ENCODE data around the gene DLGAP5.

DNA sequence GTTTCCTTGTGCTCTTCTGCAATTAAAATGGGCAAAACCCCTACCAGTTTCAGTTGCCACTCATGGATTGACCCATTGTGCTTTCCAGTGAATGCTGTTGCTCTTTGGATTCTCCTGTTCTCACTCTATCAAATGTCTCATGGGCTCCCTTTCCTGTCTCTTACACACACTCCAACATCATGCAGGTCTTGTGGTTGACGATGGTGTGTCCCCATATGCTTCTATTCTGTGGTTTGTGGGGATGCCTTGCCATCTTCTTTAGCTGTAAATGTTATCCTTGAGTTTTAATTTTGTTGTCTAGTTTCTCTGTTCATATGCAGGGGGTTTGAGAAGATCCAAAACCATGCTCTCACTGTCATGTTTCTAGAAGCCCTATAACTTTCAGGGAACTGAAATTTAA, 47.9 kb upstream of the DLGAP5 start:
- TF ChIP-seq EP300 (IDR thresholded peaks at IDR 0.05): no peak
- TF ChIP-seq, protein P1, sequence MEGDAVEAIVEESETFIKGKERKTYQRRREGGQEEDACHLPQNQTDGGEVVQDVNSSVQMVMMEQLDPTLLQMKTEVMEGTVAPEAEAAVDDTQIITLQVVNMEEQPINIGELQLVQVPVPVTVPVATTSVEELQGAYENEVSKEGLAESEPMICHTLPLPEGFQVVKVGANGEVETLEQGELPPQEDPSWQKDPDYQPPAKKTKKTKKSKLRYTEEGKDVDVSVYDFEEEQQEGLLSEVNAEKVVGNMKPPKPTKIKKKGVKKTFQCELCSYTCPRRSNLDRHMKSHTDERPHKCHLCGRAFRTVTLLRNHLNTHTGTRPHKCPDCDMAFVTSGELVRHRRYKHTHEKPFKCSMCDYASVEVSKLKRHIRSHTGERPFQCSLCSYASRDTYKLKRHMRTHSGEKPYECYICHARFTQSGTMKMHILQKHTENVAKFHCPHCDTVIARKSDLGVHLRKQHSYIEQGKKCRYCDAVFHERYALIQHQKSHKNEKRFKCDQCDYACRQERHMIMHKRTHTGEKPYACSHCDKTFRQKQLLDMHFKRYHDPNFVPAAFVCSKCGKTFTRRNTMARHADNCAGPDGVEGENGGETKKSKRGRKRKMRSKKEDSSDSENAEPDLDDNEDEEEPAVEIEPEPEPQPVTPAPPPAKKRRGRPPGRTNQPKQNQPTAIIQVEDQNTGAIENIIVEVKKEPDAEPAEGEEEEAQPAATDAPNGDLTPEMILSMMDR (IDR thresholded peaks at IDR 0.05): no peak
- no peak for TF ChIP-seq POLR2A (IDR thresholded peaks at IDR 0.05)
- TF ChIP-seq POLR2AphosphoS5 (IDR thresholded peaks at IDR 0.05): no peak
